Tongue (tissue), 2 donors: Measurements from ENCODE around the gene OR8J1. TPM values are rescaled to one million over a fixed set of nuclear protein-coding genes. Genes with fewer than 3 reads are reported as not detected.
"Not testable (repeated sequence)": the region's sequence is repeated elsewhere in the genome, so short reads cannot be mapped to it uniquely, and the experiment has no call there.

Experiments
- DNase-seq: peaks from one replicate; pipeline ENCODE4 v3.0.0-alpha.2; 2015
- total RNA-seq: library from RNA; depleted of rRNA; stranded (reverse); fragments of >200 nt; gene quantifications from one replicate; pipeline ENCODE4 v1.2.3, GENCODE V29; 2014

OR8J1 gene
- total RNA-seq, result not detected

GRCh38 chr11:56353991-56354390 lies at the start of gene OR8J1:
OR8J1 (plus strand) TSS chr11:56354291; CDS start chr11:56360247, 5,956 bp downstream.
- no peak for DNase-seq

GRCh38 chr11:56307836-56308235 lies 46.3 kb upstream of the OR8J1 start:
- DNase-seq, result no peak

- DNase-seq, result no peak
These were observed 39.2 kb upstream of the OR8J1 start, which contains the start of gene OR8K3 for GRCh38 chr11:56314844-56315243. OR8K3 (plus strand) TSS chr11:56315144; CDS start chr11:56318307, 3,163 bp downstream.

- DNase-seq, result no peak
These were observed 22.1 kb upstream of the OR8J1 start for GRCh38 chr11:56331861-56332491.

- no peak for DNase-seq
These were observed 20.9 kb upstream of the OR8J1 start for GRCh38 chr11:56333156-56333555.

GRCh38 chr11:56340289-56340688 lies 13.8 kb upstream of the OR8J1 start:
- DNase-seq, result no peak

GRCh38 chr11:56345739-56346138 lies 8.4 kb upstream of the OR8J1 start, which contains the start of gene OR8K1:
OR8K1 (plus strand) TSS chr11:56346039; CDS start chr11:56346039, 0 bp downstream.
- no peak for DNase-seq

- DNase-seq, result no peak
These were observed 21.2 kb downstream of the OR8J1 start, which contains the start of gene OR8U1 for GRCh38 chr11:56375324-56375723. OR8U1 (plus strand) TSS chr11:56375624; CDS start chr11:56375624, 0 bp downstream.

GRCh38 chr11:56380120-56380519 lies 26.0 kb downstream of the OR8J1 start:
- no peak for DNase-seq

GRCh38 chr11:56394381-56394780 lies 40.3 kb downstream of the OR8J1 start:
- no peak for DNase-seq

- DNase-seq, result no peak
These were observed 42.0 kb downstream of the OR8J1 start for GRCh38 chr11:56396047-56396446.

GRCh38 chr11:56401858-56402461 lies 47.9 kb downstream of the OR8J1 start:
- DNase-seq, result not testable (repeated sequence)

GRCh38 chr11:56404393-56404792 lies 50.3 kb downstream of the OR8J1 start:
- no peak for DNase-seq

GRCh38 chr11:56410801-56411200 lies 56.7 kb downstream of the OR8J1 start:
- no peak for DNase-seq

Other genes starting within 250 kb of the OR8J1 start
- gene OR8H3, start 231.9 kb upstream of the OR8J1 start, total RNA-seq, result not detected
- gene OR8J3, start 214.1 kb upstream of the OR8J1 start, total RNA-seq, result not detected
- not detected for gene OR8K5, start 194.0 kb upstream of the OR8J1 start, total RNA-seq
- not detected for gene OR5J2, start 177.7 kb upstream of the OR8J1 start, total RNA-seq
- gene OR5T2, start 120.0 kb upstream of the OR8J1 start, total RNA-seq, result not detected
- gene OR5T3, start 102.0 kb upstream of the OR8J1 start, total RNA-seq, result not detected
- not detected for gene OR5T1, start 80.1 kb upstream of the OR8J1 start, total RNA-seq
- not detected for gene OR8H1, start 62.0 kb upstream of the OR8J1 start, total RNA-seq
- not detected for gene OR8K3, start 39.1 kb upstream of the OR8J1 start, total RNA-seq
- not detected for gene OR8K1, start 8.3 kb upstream of the OR8J1 start, total RNA-seq
- not detected for gene OR8U1, start 21.3 kb downstream of the OR8J1 start, total RNA-seq
- gene OR5AL1, start 58.4 kb downstream of the OR8J1 start, total RNA-seq, result not detected
- not detected for gene OR5M3, start 119.1 kb downstream of the OR8J1 start, total RNA-seq
- gene OR5M8, start 137.1 kb downstream of the OR8J1 start, total RNA-seq, result not detected
- not detected for gene OR5M11, start 189.0 kb downstream of the OR8J1 start, total RNA-seq
- gene OR5M10, start 223.4 kb downstream of the OR8J1 start, total RNA-seq, result not detected